GM12875 (cell line): Measurements from ENCODE around the gene MACROD1.

ENCODE experiments used
- H3K4me3 ChIP-seq: one replicate; pipeline ENCODE4 v1.5.1; 2011; ENCODE audit warnings: low read depth, low read length, control low read depth
- CTCF ChIP-seq: IDR thresholded peaks from 2 replicates; pipeline ENCODE4 v1.5.1; 2011; ENCODE audit warnings: low read depth, mild to moderate bottlenecking, control low read depth, inconsistent platforms, low read length, moderate library complexity, borderline replicate concordance; ENCODE audit not compliant: insufficient read depth

MACROD1 gene

GRCh38 chr11:63997801-63998337 lies 168.0 kb downstream of the MACROD1 start:
- TF ChIP-seq CTCF, result no peak
- no peak overlapping the region for H3K4me3 ChIP-seq

- no peak overlapping the region for H3K4me3 ChIP-seq
Measured at GRCh38 chr11:63997104-63997700, 168.7 kb downstream of the MACROD1 start.

GRCh38 chr11:63996512-63996911 lies 169.4 kb downstream of the MACROD1 start:
- H3K4me3 ChIP-seq, result no peak overlapping the region
- no peak for TF ChIP-seq CTCF

More at GRCh38 chr11:63997104-63997700, 168.7 kb downstream of the MACROD1 start:
- no peak for TF ChIP-seq CTCF

- H3K4me3 ChIP-seq, result no peak overlapping the region
- TF ChIP-seq CTCF, result no peak
Measured at GRCh38 chr11:63993993-63994392, 171.9 kb downstream of the MACROD1 start.

GRCh38 chr11:63993100-63993499 lies 172.8 kb downstream of the MACROD1 start:
- no peak for TF ChIP-seq CTCF

GRCh38 chr11:63991558-63991957 lies 174.4 kb downstream of the MACROD1 start:
- no peak for TF ChIP-seq CTCF

More at GRCh38 chr11:63993100-63993499, 172.8 kb downstream of the MACROD1 start:
- no peak overlapping the region for H3K4me3 ChIP-seq

GRCh38 chr11:63986932-63987513 lies 178.9 kb downstream of the MACROD1 start:
- no peak for TF ChIP-seq CTCF

More at GRCh38 chr11:63991558-63991957, 174.4 kb downstream of the MACROD1 start:
- no peak overlapping the region for H3K4me3 ChIP-seq

More at GRCh38 chr11:63986932-63987513, 178.9 kb downstream of the MACROD1 start:
- H3K4me3 ChIP-seq, result peak overlapping the region; percentile 100
